ENCODE data around the gene RASA3.
A peak's percentile ranks its signal among the peaks of the same experiment; 100 is the strongest.
"Not testable (repeated sequence)": the region's sequence is repeated elsewhere in the genome, so short reads cannot be mapped to it uniquely, and the experiment has no call there.

RASA3 gene

GRCh38 chr13:114126789-114127472 is 5.5 kb downstream of the RASA3 start:
- no peak for DNase-seq (ENCODE audit: low read depth in 2 of 2)

- not testable (repeated sequence) for DNase-seq (ENCODE audit: low read depth in 2 of 2)
These were observed 6.3 kb downstream of the RASA3 start for GRCh38 chr13:114126086-114126485.

- no peak for DNase-seq (ENCODE audit: low read depth in 2 of 2)
These were observed 6.8 kb downstream of the RASA3 start for GRCh38 chr13:114125589-114125988.

- DNase-seq (ENCODE audit: low read depth in 2 of 2): peak; percentile 65 to 76
These were observed 7.5 kb downstream of the RASA3 start for GRCh38 chr13:114124921-114125320.

- DNase-seq (ENCODE audit: low read depth in 2 of 2): no peak
These were observed 8.0 kb downstream of the RASA3 start for GRCh38 chr13:114124431-114124830.

GRCh38 chr13:114123876-114124275 is 8.5 kb downstream of the RASA3 start:
- DNase-seq (ENCODE audit: low read depth in 2 of 2): no peak

GRCh38 chr13:114123448-114123847 is 9.0 kb downstream of the RASA3 start:
- DNase-seq (ENCODE audit: low read depth in 2 of 2): no peak

GRCh38 chr13:114122591-114123211 is 9.7 kb downstream of the RASA3 start:
- DNase-seq (ENCODE audit: low read depth in 2 of 2): no peak

- no peak for DNase-seq (ENCODE audit: low read depth in 2 of 2)
These were observed 10.3 kb downstream of the RASA3 start for GRCh38 chr13:114122127-114122511.

GRCh38 chr13:114121496-114122126 is 10.8 kb downstream of the RASA3 start:
- no peak for DNase-seq (ENCODE audit: low read depth in 2 of 2)

- DNase-seq (ENCODE audit: low read depth in 2 of 2): no peak
These were observed 11.4 kb downstream of the RASA3 start for GRCh38 chr13:114121031-114121430.

- DNase-seq (ENCODE audit: low read depth in 2 of 2): no peak
These were observed 11.8 kb downstream of the RASA3 start for GRCh38 chr13:114120591-114121011.

- no peak for DNase-seq (ENCODE audit: low read depth in 2 of 2)
These were observed 13.2 kb downstream of the RASA3 start for GRCh38 chr13:114119196-114119595.

- no peak for DNase-seq (ENCODE audit: low read depth in 2 of 2)
These were observed 13.8 kb downstream of the RASA3 start for GRCh38 chr13:114118511-114119123.

- DNase-seq (ENCODE audit: low read depth in 2 of 2): no peak
These were observed 14.3 kb downstream of the RASA3 start for GRCh38 chr13:114118086-114118485.

- not testable (repeated sequence) for DNase-seq (ENCODE audit: low read depth in 2 of 2)
These were observed 15.0 kb downstream of the RASA3 start for GRCh38 chr13:114117341-114117874.

GRCh38 chr13:114116734-114117133 is 15.7 kb downstream of the RASA3 start:
- no peak for DNase-seq (ENCODE audit: low read depth in 2 of 2)

- no peak for DNase-seq (ENCODE audit: low read depth in 2 of 2)
These were observed 16.6 kb downstream of the RASA3 start for GRCh38 chr13:114115796-114116195.

- DNase-seq (ENCODE audit: low read depth in 2 of 2): no peak
These were observed 17.2 kb downstream of the RASA3 start for GRCh38 chr13:114115191-114115671.

GRCh38 chr13:114114666-114115065 is 17.8 kb downstream of the RASA3 start:
- not testable (repeated sequence) for DNase-seq (ENCODE audit: low read depth in 2 of 2)

- no peak for DNase-seq (ENCODE audit: low read depth in 2 of 2)
These were observed 18.3 kb downstream of the RASA3 start for GRCh38 chr13:114114006-114114640.

GRCh38 chr13:114113395-114113794 is 19.0 kb downstream of the RASA3 start:
- DNase-seq (ENCODE audit: low read depth in 2 of 2): not testable (repeated sequence)

All from stimulated activated CD4-positive, alpha-beta T cell treated with anti-CD3 and anti-CD28 coated beads, Interleukin-15, amount 100 ng/mL, for 48 hours (primary cell).